ENCODE data around the gene SNAP23.

The SNAP23 gene

DNA sequence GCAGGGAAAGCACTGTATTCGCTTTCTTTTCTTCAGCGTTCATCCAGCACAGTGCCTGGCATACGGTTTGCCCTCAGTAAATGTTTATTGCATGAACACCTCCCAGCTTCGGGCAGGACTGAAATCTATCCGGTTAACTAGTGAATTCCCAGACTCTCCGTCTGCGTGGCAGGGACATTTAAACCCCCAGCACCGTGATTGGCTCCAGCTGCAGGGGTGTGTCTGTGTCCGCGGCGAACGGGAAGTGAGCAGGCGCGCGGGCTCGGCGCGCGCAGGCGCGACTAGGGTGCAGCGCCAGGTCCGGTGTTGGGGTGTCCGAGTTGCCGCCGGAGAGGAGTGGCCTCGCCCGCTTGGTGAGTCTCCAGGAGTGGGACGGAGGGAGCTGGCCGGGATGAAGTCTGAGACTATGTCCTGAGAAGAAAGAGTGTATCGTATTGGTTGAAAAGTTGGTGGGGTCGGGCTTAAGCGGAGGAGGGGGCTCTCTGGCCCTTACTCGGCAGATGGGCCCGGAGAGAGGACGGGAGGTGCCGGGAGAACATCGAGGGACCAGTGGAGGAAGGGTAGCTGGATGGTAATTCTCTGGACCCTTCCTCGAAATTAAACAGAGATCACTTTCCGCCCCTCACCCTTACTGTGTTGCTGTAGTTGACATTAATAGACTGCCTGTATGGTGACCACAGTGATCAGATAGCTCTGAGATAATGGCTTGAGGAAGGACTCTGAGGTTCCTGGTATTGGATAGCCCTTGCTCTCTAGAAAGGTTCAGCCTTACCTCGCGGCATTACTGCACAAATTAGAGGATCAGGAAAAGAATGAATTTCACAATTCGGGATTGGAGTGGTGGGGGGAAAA is at the start of gene SNAP23:
TSS of gene SNAP23 (plus strand) at position 274 of the 852 bp plus-strand sequence. CDS start 16,213 bp downstream, outside the sequence.
- DNase-seq: peak; percentile 92

DNA sequence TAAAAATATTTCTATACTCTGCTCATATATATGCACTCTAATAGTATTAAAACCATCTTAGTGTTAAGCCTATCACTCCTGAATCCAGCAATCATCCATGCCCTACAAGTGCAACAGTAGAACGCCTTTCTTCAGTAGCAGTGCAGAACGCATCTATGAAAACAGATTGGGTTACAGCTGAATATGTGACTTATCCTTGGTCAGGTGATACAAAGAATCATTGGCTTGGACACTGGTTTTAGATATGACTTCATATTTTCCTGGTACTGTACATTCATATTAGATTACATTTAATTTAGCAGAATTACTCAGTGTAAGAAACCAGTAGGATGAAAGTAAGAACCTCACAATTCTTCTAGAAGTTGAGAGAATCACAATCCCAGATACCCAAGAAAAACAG is 47.8 kb upstream of the SNAP23 start:
- DNase-seq: no peak

DNA sequence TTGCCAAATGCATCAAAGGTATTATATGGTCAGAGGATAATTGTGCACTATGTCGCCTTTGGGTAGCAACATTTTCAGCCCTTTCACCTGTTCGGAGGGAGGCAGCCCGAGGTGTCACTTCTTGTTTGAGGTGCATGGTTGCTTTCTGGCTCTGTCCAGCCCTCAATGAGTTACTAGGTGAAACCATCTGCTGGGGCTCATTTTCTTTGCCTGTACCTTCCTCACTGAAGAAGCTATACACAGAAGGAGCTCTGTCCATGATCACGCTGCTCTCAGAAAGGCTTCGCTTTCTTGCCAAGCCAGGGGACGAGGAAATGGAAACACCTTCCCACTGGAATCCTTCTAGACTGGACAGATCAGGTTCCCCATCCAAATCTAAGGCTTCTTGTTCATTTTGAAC is 47.2 kb upstream of the SNAP23 start:
- no peak for DNase-seq

DNA sequence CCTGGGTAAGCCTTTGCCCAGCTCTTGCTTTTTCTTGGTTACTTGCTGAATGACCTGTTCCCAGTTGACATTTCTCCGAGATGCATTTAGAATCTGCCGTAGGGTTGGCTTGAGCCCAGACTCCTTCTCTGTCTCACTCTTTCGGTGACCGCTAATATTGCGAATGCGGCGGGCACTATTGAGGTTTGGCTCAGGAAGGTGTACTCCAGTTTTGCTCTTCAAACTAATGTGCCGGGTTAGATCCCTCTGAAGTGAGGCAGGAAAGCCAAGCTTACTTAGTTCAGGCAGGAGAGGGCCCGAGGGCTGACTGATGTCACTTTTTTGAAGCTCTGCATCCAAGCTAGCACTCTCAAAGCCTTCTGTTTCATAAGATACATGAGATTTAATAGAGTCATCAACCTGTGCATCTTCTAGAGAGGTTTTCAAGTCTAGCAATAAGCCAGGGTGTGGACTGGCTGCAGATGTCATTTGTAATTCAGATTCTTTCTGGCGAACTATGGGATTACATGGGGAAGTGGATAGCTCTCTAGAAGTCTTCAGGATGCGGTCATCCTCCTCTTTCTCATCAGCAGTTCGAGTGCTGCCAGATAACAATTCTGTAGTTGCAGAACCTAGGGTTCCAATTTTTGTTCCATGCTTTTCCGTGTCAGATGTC is 45.5 kb upstream of the SNAP23 start:
- DNase-seq: no peak

DNA sequence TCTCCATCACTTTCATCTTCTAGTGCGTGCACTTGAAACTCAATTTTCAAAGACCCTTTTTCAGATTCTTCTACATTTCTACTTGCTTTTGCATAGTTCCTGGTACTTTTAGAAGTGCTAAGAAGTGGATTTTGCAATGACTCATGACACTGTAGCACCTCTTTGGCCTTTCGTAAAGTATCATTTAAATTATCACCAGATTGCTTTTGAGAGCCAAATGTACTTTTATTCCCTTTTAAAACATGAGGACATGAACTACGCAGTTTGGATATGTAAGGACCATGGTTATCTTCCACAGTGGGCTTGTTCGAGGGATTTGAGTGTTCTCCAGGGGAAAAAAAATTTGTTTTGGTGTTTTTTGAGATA is 45.0 kb upstream of the SNAP23 start:
- DNase-seq: no peak

DNA sequence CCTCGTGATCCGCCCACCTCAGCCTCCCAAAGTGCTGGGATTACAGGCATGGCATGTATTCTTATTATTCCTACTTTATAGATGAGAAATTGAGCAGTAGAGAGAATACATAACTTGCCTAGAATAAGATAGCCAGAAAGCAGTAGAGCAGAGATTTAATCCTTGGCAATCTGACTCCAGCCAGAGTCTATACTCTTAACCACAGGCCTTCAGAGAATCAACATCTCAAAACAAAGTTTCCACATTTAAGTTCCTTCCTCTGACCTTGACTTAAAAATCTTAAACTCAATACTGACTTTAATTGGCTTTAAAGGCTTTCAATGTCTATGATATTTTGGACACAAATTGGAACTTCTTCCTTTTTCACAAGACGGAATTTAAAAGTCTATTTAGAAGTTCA is 41.6 kb upstream of the SNAP23 start:
- DNase-seq: no peak

DNA sequence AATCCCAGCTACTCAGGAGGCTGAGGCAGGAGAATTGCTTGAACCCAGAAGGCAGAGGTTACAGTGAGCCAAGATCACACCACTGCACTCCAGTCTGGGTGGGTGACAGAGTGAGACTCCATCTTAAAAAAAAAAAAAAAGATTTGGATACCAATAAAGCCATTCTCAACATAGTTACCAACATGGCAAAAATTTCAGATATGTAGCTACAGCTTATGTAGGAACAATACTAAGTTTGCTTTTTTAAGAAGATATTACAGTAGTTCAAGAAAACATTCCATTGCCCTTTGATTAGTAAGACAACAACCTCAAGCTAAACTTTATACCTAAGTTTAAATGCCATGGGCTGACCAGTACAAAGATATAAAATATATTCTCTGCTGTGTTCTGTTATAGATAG is 38.9 kb upstream of the SNAP23 start:
- DNase-seq: no peak

DNA sequence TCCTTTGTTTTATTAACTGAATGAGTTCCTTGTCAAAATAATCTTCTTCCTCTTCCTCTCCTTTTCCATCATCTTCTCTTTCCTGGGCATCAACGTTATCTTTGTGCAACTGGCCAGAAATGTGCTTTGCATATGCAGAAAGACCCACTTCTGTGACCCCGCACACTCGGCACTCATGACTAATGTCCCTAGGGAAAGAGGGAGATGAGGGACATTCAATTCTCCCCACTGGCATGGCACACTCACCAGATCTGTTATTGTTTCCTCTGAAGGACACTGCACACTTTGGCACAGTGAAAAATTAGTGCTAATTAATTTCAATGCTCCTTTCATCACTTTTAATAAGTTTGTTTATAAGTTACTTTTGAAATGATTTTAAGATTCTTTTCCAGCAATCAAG is 38.5 kb upstream of the SNAP23 start:
- DNase-seq: no peak

DNA sequence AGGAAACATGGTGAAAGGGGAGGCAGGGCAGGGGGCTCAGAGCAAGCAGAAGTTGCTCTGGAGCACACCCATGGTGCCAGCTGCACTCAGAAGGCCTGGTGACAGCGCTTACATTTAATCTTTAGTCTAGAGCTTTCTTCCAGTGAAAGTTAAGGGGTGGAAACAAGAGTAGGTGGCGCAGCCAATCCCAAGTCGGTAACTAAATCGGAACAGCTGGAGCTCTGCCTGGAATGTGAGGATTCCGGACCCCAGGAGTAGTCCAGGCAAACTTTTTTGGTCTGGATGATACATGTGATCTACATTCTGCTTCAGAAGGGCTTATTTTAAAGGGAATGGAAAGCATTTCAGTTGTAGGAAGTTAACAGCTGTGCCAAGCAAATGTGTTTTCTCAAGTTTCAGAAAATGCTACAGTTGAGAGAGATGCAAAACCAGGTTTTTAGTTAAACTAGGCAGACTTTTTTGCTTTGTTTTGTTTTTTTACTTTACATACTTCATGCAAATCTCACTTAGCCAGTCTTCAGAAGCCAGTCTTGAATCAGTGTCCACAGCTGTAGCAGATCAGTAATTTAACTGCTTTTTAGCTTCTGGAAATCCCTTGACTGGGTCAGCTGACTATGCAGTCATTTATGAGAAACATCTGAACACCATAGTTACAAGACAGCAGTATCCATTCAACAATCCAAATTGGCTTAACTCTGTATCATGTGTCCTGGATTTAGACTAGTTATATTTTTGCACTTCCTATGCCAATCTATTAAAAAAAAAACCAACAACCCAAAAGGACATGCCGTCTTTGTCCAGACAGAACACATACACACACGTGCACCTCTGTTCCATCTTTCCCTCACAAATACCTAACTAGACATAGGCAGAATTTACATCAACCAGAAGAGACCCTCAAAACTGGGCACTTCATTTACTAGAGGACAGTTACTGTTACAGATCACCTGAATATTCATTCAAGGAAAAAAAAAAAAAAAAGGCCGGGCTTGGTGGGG is 37.7 kb upstream of the SNAP23 start:
- DNase-seq: no peak

DNA sequence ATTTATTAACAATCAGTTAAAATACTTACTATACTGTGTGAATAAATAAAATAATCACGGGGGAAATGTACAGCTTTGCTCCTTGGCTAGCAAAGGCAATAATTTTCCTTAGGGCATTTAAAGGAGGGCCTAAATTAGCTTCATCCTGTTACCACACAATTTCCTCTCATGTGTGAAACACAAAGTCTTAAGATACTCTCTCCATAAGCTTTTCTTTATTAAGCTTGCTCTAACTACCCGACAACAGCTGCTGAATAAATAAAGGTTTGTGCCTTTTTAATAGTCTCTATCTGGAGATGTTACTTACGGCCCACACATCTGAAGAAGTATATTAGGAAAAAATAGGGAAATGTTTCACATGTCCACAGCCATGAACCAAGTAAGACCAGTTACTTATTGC is 34.2 kb upstream of the SNAP23 start:
- no peak for DNase-seq

DNA sequence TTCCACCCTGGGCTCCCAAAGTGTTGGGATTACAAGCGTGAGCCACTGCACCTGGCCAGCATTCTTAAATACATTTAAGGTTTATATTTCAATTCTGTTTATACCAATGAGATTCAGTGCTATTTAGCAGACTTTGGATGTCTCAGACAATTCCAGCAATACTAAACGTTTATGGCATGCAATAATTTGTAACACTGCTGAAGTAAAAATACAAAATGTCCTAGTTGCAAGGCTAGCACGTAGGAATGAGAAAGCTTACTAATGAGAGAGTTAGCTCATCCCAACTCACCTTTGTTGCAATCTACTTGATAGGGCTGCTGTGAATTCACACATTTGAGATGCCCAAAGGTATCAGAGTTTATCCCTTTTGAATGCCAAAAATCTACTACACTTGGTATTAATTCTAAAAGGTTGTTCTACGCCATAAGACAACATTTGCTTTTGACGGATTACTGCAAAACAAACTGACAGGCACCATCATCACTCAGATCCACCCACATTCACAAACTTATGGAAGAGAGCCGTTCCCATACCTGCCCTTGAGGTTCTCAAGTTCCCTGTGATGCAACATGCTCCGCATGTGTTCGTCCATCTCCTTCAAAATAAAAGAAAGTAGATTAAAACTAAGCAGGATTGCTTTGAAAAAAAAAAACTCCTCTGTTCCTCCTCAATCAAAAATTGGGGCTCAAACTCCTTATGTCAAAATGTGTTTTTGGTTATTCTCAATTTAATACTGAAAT is 29.7 kb upstream of the SNAP23 start:
- DNase-seq: no peak

DNA sequence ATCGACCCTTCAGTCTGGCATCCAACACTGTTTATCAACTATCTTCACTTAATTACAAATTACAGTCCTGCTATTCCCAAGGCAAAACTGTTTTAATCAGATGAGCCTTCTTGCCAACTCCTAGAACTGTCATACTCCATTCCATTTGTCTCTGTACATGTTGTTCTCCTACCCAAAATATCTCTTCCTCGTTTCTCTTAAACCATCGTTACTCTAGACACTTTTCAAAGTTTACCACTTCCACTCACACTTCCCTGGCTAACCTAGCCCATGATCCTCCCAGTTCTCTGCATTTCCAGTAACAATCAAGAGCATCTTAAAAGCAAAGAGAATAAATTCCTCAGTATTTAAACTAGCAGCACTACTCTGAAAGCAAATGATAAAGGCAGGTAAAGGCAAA is 24.4 kb upstream of the SNAP23 start:
- DNase-seq: no peak

DNA sequence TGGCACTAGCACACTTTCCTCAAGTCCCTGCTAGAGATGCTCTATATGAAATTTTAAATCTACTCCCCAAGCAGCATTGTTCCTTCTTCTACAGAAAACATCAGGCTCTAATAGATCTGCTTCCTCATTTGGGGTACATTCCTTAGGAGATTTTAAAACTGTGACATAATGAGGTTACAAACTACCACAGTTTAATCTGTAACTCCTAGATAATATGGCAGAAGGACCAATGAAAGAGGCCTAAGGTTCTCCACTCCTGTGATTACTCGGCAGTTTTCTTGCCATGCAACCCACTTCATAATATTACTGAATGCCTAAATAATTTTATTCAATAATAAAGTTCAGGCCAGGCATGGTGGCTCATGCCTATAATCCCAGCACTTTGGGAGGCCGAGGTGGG is 20.6 kb upstream of the SNAP23 start:
- peak; percentile 51 for DNase-seq

DNA sequence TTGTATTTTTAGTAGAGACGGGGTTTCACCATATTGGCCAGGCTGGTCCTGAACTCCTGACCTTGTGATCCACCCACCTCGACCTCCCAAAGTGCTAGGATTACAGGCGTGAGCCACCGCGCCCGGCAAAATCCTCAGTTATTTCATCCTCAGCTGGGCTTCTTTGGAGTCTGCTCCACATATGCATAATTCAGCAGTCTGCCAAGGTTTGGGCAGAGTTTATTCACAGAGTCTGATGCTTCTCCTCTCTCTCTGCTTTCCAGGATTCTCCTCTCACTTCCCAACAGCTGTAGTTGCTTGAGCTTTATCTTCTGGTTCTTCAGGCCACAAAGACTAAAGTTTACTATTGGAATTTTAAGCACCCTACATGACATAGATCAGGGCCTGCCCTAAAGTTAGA is 12.7 kb upstream of the SNAP23 start:
- no peak for DNase-seq

DNA sequence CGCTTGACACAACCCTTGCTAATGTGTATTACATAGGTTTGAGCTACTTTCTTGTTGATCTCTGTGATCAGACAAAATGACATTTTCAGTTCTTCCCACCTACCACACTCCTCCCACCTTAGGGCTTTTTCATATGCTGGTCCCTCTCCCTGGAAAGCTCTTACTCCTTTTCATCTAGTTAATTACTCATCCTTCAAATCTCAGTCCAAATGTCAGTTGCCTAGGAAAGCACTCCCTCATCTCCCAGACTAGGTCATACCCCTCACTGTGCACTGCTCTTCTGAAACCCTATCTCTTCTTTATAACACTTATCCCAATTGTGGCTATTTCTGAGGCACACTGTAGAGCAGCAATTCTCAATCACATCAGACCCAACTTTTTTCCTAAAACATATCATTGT is 11.8 kb upstream of the SNAP23 start:
- no peak for DNase-seq

DNA sequence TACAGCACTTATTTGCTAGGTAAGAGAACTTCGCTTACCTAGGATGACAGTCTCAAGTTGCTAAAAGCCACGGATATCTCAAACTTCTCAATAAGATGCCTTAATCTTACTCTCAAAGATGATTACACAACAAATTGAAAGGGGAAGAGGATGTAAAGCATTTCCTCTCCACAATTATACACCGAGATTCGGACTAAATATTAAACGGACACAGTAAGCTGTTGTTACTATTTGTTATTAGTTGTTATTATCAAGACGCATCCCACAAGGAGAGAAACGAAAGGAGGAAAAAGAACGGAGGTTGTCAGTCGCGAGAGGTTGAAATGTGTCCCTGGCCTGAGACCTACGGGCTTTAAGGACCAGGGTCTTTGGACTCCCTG is 5.2 kb upstream of the SNAP23 start:
- peak; percentile 49 for DNase-seq

DNA sequence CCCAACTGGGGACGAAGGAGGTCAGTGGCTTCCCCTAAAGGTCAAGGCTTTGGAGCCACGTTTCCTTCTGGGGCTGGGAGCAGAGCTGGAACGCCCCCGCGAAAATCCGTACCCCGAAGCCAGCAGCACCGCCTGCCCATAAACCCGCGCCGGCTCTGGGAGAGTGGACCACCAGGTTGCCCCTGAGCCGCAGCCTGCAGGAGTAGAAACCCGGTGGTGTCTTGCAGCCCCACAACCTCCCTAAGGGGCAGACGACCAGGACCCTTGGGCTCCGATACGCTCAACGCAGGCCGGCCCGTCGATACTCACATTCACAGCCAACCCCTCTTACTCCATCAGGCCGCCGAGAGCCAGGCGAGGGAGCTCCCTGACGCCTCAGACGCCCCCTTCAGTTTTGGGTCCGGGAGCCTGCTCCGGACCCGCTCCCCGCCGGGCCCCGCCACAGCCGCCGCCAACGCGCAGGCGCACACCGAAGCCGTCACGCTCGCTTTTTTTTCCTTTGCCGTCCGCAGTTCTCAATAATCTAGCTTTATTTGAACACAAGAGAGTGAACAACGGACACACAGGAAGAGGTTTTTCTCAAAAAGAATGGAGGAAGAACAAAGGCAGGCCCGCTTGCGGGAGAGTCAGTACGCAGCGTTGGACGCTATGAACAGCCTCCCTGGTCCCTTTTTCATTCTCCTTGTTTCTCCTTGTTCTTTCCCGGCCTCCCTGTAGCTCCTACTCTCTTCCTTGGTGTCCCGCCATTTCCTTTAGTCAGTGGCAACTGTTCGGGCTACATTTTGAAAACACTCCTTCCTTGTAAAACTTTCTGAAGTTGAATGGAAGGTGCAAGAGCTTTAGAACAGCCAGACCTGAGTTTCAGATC is 4.5 kb upstream of the SNAP23 start, which contains the start of gene ZNF106:
TSS of gene ZNF106 (minus strand) at position 471 of the 868 bp plus-strand sequence. CDS start 18,852 bp downstream, outside the sequence.
- peak; percentile 96 for DNase-seq

DNA sequence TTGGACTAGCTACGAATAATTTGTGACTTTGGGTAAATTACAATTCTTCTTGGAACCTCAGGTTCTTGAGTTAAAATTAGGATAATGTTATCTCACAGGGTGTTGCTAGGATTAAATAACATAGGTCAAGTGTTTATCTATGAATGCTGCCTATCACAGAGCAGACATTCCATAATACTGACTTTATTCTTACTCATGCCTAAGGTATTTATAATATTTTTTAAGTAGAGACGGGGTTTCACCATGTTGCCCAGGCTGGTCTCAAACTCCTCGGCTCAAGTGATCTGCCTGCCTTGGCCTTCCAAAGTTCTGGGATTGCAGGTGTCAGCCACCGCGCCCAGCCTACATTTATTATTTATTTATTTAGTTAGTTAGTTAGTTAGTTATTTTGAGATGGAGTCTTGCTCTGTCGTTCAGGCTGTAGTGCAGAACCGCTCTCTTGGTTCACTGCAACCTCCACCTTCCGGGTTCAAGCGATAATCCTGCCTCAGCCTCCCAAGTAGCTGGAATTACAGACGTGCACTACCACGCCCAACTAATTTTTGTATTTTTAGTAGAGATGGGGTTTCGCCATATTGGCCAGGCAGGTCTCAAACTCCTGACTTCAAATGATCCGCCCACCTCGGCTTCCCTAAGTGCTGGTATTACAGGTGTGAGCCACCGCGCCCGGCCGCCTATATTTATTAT is 3.8 kb upstream of the SNAP23 start:
- DNase-seq: peak; percentile 55

DNA sequence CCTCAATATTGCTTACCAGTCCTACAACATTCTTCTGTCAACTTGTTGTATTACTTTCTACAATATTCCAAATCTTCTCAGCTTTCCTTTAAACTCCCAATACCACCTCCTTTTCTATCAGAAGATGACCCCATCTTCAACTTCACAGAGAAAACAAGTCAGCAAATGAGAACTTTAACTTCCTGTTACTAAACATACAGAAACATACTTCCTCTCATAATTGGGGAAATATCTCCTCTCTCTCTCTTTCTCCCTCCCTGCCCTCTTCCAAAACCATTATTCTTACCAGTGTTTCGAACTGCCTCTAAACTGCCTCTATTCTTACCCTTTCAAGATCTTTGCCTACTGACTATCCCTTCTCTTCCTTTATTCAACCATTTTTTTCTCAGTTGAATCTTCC is 1.8 kb upstream of the SNAP23 start:
- DNase-seq: peak; percentile 17

DNA sequence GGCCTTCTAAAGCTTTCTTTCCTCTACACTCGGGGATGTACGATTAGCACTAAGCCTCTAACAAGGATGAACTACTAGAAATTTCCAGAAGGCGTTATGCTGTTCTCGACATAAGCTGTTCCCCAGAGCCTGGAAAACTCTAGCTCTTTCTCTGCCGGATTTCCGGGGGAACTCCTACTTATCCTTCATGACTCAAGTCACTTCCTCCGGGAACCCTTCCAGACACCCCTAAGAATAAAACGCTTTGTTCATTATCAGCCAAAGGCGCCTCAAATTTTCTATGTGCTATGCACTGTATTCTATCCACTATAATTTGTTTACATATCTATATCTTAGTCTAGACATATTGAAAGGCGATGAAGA is 455 bp upstream of the SNAP23 start:
- DNase-seq: peak; percentile 10
